CD4-positive, alpha-beta T cell treated with Interleukin-6 at 100 ng/mL for 8 hours (primary cell): Measurements from ENCODE around the gene RRBP1.

ENCODE experiments used
- DNase-seq: peaks from one replicate; pipeline ENCODE4 v3.0.0-alpha.2; 2020; ENCODE audit warnings: mixed read lengths, low spot score

The RRBP1 gene

GRCh38 chr20:17579369-17580039 lies 102.5 kb downstream of the RRBP1 start:
- no peak for DNase-seq

GRCh38 chr20:17576215-17576614 lies 105.8 kb downstream of the RRBP1 start:
- no peak for DNase-seq

- DNase-seq, result no peak
Measured at GRCh38 chr20:17573463-17573862, 108.6 kb downstream of the RRBP1 start.

GRCh38 chr20:17572034-17572638 lies 109.9 kb downstream of the RRBP1 start:
- no peak for DNase-seq

GRCh38 chr20:17571153-17571527 lies 110.9 kb downstream of the RRBP1 start:
- peak; percentile 2 for DNase-seq

GRCh38 chr20:17570347-17571152 lies 111.5 kb downstream of the RRBP1 start:
- peak; percentile 1 for DNase-seq

GRCh38 chr20:17569616-17570346 lies 112.3 kb downstream of the RRBP1 start, which contains the start of gene DSTN:
TSS of gene DSTN (plus strand) at chr20:17570075. CDS start at chr20:17570209, 134 bp downstream.
- peak; percentile 84 for DNase-seq

- peak; percentile 1 for DNase-seq
Measured at GRCh38 chr20:17568972-17569521, 113.0 kb downstream of the RRBP1 start.

- DNase-seq, result no peak
Measured at GRCh38 chr20:17568045-17568788, 113.8 kb downstream of the RRBP1 start.

- no peak for DNase-seq
Measured at GRCh38 chr20:17566345-17566744, 115.7 kb downstream of the RRBP1 start.

GRCh38 chr20:17565169-17565845 lies 116.7 kb downstream of the RRBP1 start:
- DNase-seq, result no peak
